Spinal cord (tissue), 10 donors: ENCODE data around the gene CD38. TPM values are rescaled to one million over a fixed set of nuclear protein-coding genes. Genes with fewer than 3 reads are reported as not detected.
"Not testable (repeated sequence)": the region's sequence is repeated elsewhere in the genome, so short reads cannot be mapped to it uniquely, and the experiment has no call there.

Experiments
- DNase-seq, 6 donors: peaks; one replicate each; pipeline versions ENCODE4 v3.0.0 to v3.0.0-alpha.2; 2013 to 2015; ENCODE audit warnings: low spot score in 6 of 6, low read depth in 4 of 6
- H3K27ac ChIP-seq: one replicate; pipeline ENCODE4 v1.5.1; 2013; ENCODE audit warnings: low read depth, low read length, control low read depth
- H3K27me3 ChIP-seq: one replicate; pipeline ENCODE4 v1.6.1; 2013; ENCODE audit warnings: low read length; ENCODE audit not compliant: control insufficient read depth, insufficient read depth
- H3K36me3 ChIP-seq: one replicate; pipeline ENCODE4 v1.6.1; 2013; ENCODE audit warnings: low read length; ENCODE audit not compliant: control insufficient read depth, insufficient read depth
- H3K4me1 ChIP-seq: one replicate; pipeline ENCODE4 v1.6.1; 2013; ENCODE audit warnings: low read length; ENCODE audit not compliant: control insufficient read depth, insufficient read depth
- H3K4me3 ChIP-seq: one replicate; pipeline ENCODE4 v1.5.1; 2013; ENCODE audit warnings: low read depth, low read length, control low read depth
- H3K9me3 ChIP-seq: one replicate; pipeline ENCODE4 v1.6.1; 2013; ENCODE audit warnings: low read length; ENCODE audit not compliant: control insufficient read depth, insufficient read depth
- WGBS: methylation state at CpG from one replicate; pipeline ENCODE4 v1.1.5; 2013; ENCODE audit warnings: missing lambda C conversion rate; ENCODE audit not compliant: insufficient coverage; 5-methylcytosine and 5-hydroxymethylcytosine counted together
- polyA plus RNA-seq, 2 donors: library from polyadenylated mRNA; unstranded; fragments of 120-200 nt; gene quantifications; one replicate each; pipeline ENCODE4 v1.2.1, GENCODE V29; 2013; ENCODE audit not compliant: insufficient read length in 2 of 2
- total RNA-seq, 2 donors: library from RNA; depleted of rRNA in 1 of 2; stranded (reverse); fragments of 120-200 nt in 1 of 2; fragments of >200 nt in 1 of 2; gene quantifications; one replicate each; pipeline versions ENCODE4 v1.2.3 to v1.2.4, GENCODE V29; 2013 to 2014
- donor health status: healthy.

The CD38 gene
- total and polyA plus RNA-seq, 4 donors = 3.0 to 8.2 (median 5.1) TPM

DNA sequence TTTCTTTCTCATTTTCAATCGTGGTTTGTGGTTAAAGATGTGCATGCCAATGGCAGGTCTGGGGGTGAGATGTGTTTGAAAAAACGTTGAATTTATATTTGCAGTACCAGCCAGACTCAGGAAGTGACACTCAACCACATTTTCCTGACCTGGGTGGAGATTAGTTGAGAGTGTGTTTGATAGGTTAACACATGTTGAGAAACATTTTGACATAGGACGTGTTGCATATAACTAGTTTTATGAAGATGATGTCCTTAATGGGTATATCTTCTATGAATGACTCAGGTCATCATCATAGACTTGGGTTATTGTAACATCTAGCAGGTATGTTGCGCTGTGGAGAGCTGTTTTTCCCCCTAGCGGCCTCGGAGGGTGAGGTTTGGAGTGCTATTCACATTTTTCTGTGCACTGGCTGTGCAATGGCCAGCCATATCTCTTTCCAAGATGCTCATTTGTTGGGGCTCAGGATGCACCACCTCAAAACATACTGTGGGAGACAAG lies 21.7 kb upstream of the CD38 start:
- no CpG with 5 or more reads among the region's 6 CpGs for WGBS
- DNase-seq = no peak

DNA sequence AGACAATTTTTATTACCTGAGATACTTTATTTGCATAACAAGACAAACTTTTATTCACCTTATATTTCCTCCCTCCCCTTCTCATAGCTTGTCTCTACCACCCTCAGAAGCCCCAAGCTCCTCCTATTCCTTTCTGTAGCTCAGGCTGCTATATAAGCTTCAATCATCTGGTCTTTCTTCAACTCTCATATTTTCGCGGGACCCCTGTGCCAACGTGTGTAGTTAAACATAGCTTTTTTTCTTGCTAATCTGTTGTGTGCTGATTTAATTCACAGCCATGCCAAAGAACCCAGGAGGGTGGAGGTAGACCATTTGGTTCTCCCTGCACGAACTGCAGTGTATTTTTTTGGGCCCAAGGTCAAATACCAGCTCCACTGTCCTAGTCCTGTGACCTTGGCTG lies 21.1 kb upstream of the CD38 start:
- Histone ChIP-seq H3K36me3 (no peaks in the 10 kb centered on the region), H3K4me3 (no peak overlapping the region), H3K9me3 (no peaks in the 10 kb centered on the region), H3K27ac (no peak overlapping the region), H3K27me3 (no peaks in the 10 kb centered on the region), H3K4me1 (no peaks in the 10 kb centered on the region)
- 17% methylated on average over 1 of the region's 4 CpGs for WGBS
- DNase-seq = no peak

More for the DNA sequence above, 21.7 kb upstream of the CD38 start:
- Histone ChIP-seq H3K9me3 (no peaks in the 10 kb centered on the region), H3K4me3 (no peak overlapping the region), H3K4me1 (no peaks in the 10 kb centered on the region), H3K27me3 (no peaks in the 10 kb centered on the region), H3K27ac (no peak overlapping the region), H3K36me3 (no peaks in the 10 kb centered on the region)

DNA sequence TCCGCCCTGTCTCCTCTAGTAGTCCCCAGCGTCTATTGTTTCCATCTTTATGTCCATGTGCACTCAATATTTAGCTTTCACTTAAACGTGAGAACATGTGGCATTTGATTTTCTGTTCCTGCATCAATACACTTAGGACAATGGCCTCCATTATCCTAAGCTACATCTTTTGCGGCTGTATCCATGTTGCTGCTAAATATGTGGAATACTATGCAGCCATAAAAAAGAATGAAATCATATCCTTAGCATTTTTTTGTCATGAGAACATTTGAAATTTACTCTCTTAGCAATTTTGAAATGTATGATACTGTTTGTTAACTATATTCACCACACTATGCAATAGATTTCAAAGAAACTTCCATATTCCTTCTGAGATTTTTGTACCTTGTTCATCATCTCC lies 19.8 kb upstream of the CD38 start:
- no peaks in the 10 kb centered on the region for H3K4me1 ChIP-seq
- 92% methylated on average over 2 of the region's 4 CpGs for WGBS
- H3K9me3 ChIP-seq = no peaks in the 10 kb centered on the region
- H3K27ac ChIP-seq = no peak overlapping the region
- no peak for DNase-seq
- no peaks in the 10 kb centered on the region for H3K36me3 ChIP-seq
- H3K4me3 ChIP-seq = no peak overlapping the region
- no peaks in the 10 kb centered on the region for H3K27me3 ChIP-seq

DNA sequence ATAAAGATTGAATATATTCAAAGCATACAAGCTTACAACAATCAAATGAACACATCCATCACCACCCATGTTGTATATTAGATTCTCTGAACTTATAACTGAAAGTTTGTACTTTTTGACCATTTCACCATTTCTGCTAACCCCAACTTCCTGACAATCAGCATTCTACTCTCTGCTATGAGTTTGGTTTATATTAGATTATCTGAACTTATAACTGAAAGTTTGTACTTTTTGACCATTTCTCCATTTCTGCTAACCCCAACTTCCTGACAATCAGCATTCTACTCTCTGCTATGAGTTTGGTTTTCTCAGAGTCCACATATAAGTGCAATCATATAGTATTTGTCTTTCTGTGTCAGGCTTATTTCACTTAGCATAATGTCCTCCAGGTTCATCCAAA lies 15.7 kb upstream of the CD38 start:
- not testable (repeated sequence) for H3K36me3 ChIP-seq, DNase-seq, H3K9me3 ChIP-seq

DNA sequence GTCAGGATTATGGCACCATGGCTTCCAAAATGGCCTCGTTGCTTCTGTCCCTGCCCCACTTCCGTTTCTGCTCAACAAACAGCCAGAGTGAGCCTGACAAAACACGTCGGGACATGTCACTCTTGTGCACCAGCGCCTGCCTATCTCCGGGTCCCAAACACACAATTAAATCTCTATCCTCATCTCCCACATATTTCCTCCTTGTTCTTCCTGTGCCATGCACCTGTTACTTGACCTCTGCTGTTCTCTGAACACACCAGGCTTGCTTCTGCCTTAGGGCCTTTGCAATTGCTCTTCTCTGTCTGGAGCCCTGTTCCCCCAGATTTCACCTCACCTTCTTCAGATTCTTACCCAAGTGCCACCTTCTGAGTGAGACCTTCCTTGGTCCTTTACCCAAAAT lies 12.7 kb upstream of the CD38 start:
- Histone ChIP-seq H3K9me3 (no peaks in the 10 kb centered on the region), H3K4me1 (peaks cover 3% of the 10 kb centered on the region), H3K27ac (no peak overlapping the region), H3K36me3 (no peaks in the 10 kb centered on the region), H3K4me3 (no peak overlapping the region), H3K27me3 (no peaks in the 10 kb centered on the region)
- 92% methylated on average over 6 of the region's 6 CpGs for WGBS
- DNase-seq = no peak

More for the DNA sequence above, 15.7 kb upstream of the CD38 start:
- H3K4me1 ChIP-seq, H3K27me3 ChIP-seq, H3K4me3 ChIP-seq, H3K27ac ChIP-seq: not testable (repeated sequence)

DNA sequence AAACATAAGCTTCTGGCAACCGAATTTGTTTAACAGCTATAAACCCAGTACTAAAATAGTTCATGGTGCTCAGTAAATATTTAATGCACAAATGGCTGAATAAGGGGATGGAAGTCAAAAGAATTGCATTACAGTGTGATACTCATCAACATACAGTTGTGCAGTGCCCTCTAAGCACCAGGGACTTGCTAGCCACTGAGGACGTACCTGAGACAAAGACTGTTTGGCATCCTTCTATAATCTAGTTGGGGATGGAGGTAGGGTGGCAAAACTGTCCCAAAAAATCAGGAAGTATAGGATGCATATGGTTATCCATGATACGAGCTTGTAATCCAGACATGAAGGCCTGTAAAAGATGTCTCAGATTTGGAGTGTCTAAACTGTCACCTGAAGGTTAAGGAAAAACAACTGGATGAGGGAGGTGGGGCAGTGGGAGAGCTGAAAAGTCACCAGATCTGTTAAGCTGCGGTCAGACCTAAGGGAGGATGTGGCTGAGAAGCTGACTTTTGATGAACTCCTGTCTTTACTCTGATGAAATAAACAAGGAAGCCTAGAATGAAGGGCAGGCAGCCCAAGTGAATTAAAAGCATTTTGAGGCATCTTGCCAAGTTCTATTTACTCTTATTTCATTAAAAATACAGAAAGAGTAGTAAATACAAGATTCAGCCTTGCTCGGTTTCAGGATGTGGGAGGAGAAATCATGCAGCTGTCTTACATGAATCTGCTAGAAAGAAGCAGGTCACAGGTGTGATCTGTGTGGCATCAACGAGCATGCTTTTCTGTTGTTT lies 12.0 kb upstream of the CD38 start:
- Histone ChIP-seq H3K36me3 (no peaks in the 10 kb centered on the region), H3K4me1 (peaks cover 3% of the 10 kb centered on the region), H3K27ac (no peak overlapping the region), H3K9me3 (no peaks in the 10 kb centered on the region), H3K27me3 (no peaks in the 10 kb centered on the region), H3K4me3 (no peak overlapping the region)
- no peak for DNase-seq
- 83% methylated on average over 2 of the region's 6 CpGs for WGBS

DNA sequence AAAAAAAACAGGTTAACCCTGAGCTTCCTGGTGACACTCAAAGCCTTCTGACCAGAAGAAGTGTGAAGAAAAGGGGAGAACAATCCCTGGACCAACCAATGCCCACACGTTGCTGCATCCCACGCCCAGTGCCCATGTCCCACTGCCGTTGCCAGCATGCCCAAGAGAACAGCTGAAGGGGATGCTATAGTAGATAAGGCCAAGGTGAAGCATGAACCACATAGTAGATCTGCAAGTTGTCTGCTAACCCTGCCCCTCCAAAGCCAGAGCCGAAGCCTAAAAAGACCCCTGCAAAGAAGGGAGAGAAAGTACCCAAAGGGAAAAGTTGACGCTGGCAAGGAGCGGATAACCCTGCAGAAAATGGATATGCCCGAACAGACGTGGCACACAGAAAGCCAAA lies 11.3 kb upstream of the CD38 start:
- DNase-seq = no peak
- Histone ChIP-seq H3K4me3 (no peak overlapping the region), H3K36me3 (no peaks in the 10 kb centered on the region), H3K27me3 (no peaks in the 10 kb centered on the region), H3K27ac (no peak overlapping the region), H3K9me3 (no peaks in the 10 kb centered on the region), H3K4me1 (peaks cover 3% of the 10 kb centered on the region)
- 96% methylated on average over 6 of the region's 8 CpGs for WGBS

DNA sequence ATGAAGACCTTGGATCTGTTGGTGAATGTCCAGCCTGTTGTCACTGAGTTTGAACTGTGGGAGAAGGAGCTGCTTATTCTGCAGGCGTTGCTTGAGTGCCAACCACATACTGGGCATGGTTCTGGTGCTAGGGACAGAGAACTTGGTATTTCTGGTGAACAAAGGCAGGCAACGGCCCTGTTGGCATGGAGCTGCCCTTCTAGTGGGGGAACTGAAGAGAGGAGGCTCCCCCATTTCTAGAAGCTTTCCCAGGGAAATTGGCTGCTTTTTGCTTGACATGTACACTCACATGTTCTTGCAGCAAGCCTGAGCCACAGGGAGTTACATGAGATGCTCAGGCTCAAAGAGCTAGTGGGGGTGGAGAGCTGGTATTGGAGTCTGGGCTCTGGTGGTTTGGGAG lies 8.9 kb upstream of the CD38 start:
- WGBS = 11% methylated on average over 2 of the region's 2 CpGs
- Histone ChIP-seq H3K9me3 (no peaks in the 10 kb centered on the region), H3K36me3 (no peaks in the 10 kb centered on the region)

DNA sequence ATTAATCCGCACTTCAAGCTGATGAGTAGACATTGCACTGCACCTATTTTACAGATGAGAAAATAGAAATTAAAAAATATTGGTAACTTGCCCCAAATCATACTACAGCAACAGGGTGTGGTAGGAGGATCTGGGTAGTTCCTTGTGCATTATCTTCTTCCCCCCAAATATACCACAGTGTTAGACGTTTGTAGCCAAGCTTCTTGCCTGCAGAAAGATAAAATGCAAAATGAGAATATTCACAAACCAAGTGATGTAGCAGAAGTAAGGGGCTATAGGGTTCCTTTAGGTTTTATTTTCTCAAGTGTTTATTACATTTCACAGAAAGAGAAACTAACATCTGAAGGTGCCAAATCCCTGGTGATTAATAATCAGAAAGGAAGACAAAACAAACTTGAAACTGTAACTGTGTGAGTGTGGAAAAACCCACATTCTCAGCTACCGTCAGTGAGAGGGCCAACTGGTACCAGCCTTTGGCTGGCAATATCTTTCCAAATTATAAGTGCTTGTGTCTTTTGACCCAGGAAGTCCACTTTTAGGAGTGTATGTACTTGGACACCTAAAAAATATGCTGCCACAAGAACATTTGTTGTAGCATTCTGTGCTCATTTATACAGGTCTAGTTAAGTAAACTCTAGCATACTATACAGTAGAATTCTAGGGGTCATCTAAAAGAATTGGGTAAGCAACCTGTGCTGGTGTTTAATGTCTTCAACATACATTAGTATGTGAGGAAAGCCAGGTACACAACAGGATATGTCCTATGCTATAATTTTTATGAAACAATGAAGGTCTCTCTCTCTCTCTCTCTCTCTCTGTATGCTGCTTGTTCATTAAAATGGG lies 6.7 kb upstream of the CD38 start:
- Histone ChIP-seq H3K4me1 (peaks cover 3% of the 10 kb centered on the region), H3K27me3 (peaks cover 2% of the 10 kb centered on the region), H3K36me3 (no peaks in the 10 kb centered on the region), H3K4me3 (no peak overlapping the region), H3K27ac (no peak overlapping the region), H3K9me3 (no peaks in the 10 kb centered on the region)
- WGBS = no CpG with 5 or more reads among the region's 3 CpGs
- DNase-seq = no peak

More for the DNA sequence above, 8.9 kb upstream of the CD38 start:
- H3K4me1 ChIP-seq = peaks cover 3% of the 10 kb centered on the region
- no peak overlapping the region for H3K4me3 ChIP-seq
- H3K27ac ChIP-seq = no peak overlapping the region
- peak in 1 of 6 donors; percentile 32 for DNase-seq
- H3K27me3 ChIP-seq = peaks cover 2% of the 10 kb centered on the region
